Stimulated activated naive B cell treated with anti-CD40 and anti-IgM and Interleukin-4, amounts not matched to agents 10 μg/mL and 1 μg/mL and 100 μg/mL, for 72 hours (primary cell): ENCODE data around the gene SLC35F3.

Experiments used
- ATAC-seq, 2 donors: fragments of 150-1000 bp; cut with Tn5 transposase; replicated peaks; 2 replicates each; pipeline ENCODE4 v1.10.0; 2021; ENCODE audit warnings: moderate library complexity in 1 of 2
- DNase-seq: peaks from one replicate; pipeline ENCODE4 v3.0.0; 2021
- H3K27ac Mint-ChIP-seq: one replicate; pipeline ENCODE4 v1.8.0; 2022; ENCODE audit warnings: mild to moderate bottlenecking, mixed read lengths
- H3K27me3 Mint-ChIP-seq, 2 donors: one replicate each; pipeline ENCODE4 v1.8.0; 2022; ENCODE audit warnings: mixed read lengths in 2 of 2
- H3K36me3 Mint-ChIP-seq, 2 donors: one replicate each; pipeline ENCODE4 v1.8.0; 2022; ENCODE audit warnings: mixed read lengths in 2 of 2, mild to moderate bottlenecking in 1 of 2
- H3K4me1 Mint-ChIP-seq, 2 donors: one replicate each; pipeline ENCODE4 v1.8.0; 2022; ENCODE audit warnings: mixed read lengths in 2 of 2, mild to moderate bottlenecking in 1 of 2
- H3K4me3 Mint-ChIP-seq, 2 donors: one replicate each; pipeline ENCODE4 v1.8.0; 2022; ENCODE audit warnings: mild to moderate bottlenecking in 2 of 2, mixed read lengths in 2 of 2, moderate library complexity in 1 of 2
- H3K9me3 Mint-ChIP-seq, 2 donors: one replicate each; pipeline ENCODE4 v1.8.0; 2022; ENCODE audit warnings: mixed read lengths in 2 of 2, mild to moderate bottlenecking in 1 of 2

Gene SLC35F3

DNA sequence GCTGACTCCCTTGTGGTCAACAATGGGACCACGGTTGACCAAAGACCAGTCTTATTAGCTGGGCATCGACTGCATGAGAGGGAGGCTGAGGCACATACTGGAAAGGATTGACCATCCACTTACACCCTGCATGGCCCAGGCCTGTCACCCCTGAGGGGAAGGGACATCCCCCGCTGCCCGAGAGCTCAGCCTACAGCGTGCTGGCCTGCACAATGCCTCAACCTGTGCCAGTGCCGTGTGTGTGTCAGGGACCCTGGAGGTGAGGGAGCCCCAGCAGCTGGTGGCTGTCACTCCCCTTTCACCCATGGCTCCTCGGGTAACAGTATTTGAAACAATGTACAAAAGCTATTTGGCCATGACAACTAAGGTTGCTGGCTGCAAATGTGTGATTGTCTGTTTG lies 67.3 kb downstream of the SLC35F3 start:
- no peaks in the 10 kb centered on the region for H3K27me3 Mint-ChIP-seq
- no peak for DNase-seq
- ATAC-seq, result no peak
- no peaks in the 10 kb centered on the region for H3K36me3 Mint-ChIP-seq
- no peak overlapping the region for H3K27ac Mint-ChIP-seq
- H3K4me3 Mint-ChIP-seq, result no peak overlapping the region
- no peaks in the 10 kb centered on the region for H3K4me1 Mint-ChIP-seq
- H3K9me3 Mint-ChIP-seq, result peaks cover 0 to 2% of the 10 kb centered on the region in 2 donors

DNA sequence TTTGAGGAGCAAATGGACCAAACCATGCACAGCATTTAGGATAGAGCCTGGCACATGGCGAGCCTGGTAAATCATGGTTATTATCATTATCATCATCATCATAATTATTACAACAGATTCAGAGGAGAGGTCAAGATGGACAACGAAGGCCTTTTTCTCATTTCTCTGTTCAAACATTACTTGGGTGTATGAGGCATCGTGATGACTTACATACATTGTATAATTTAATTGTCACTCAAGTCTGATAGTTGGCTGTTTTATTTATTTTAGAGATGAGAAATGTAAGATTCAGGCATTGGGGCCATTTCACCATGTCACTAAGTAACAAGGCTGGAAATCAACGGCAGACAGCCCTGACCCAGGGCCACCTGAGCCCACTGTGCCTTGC lies 68.1 kb downstream of the SLC35F3 start:
- DNase-seq, result no peak
- Mint-ChIP-seq H3K9me3 (peaks cover 0 to 2% of the 10 kb centered on the region in 2 donors), H3K27me3 (no peaks in the 10 kb centered on the region), H3K4me1 (no peaks in the 10 kb centered on the region), H3K36me3 (no peaks in the 10 kb centered on the region), H3K4me3 (no peak overlapping the region), H3K27ac (no peak overlapping the region)
- ATAC-seq, result no peak

DNA sequence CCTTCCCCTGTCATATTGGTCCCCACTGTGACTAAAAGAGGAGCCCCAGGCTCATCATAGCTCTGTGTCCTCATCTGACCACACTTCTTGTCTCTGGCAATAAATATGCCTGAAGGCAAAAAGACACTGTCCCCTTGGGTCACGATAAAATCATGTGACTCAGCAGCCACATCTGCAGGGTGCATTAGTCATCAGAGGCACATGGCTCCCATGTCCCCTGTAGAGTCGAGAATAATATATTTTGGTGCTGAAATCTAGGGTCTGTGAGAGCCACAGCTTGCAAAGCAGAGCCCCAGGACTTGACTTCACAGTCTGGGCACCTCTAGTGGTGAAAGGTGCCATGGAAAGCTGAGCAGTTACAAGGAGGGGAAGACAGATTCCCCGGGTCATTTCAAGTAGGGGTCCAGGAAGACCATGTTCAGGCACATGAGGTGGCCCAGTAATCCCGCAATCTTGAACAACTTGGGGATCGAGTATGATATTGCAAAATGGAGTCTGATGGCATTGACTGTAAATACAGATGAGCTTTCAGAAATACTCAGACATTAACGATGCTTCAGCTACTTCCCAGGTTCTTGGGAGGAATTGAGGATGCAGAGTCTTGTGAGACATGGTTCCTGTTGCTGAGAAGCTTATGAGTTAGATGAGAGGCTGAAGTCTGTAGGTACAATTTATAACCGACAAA lies 68.6 kb downstream of the SLC35F3 start:
- H3K27ac Mint-ChIP-seq, result no peak overlapping the region

DNA sequence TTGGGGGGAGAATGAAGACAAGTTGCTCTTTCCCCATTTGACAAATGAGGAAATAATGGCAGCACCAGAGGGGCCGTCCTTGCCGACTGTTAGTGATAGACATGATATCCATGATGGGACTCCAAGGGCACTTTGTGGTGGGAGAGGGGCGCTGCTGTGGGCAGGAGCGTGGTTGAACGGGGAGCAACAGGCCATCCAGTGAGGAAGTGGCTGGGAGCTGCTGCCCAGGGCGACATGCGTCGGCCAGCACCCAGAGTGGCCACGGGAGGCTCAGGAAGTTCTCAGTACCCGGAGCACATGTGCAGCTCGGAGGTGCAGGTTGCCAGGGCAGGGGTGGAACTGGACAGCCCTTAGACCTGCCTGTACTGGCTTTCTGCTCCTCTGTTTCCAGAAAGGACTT lies 71.0 kb downstream of the SLC35F3 start:
- H3K9me3 Mint-ChIP-seq, result peaks cover 0 to 3% of the 10 kb centered on the region in 2 donors
- no peak overlapping the region for H3K4me3 Mint-ChIP-seq
- no peaks in the 10 kb centered on the region for H3K36me3 Mint-ChIP-seq
- peaks cover 0 to 6% of the 10 kb centered on the region in 2 donors for H3K27me3 Mint-ChIP-seq
- H3K4me1 Mint-ChIP-seq, result no peaks in the 10 kb centered on the region
- DNase-seq (no peak), ATAC-seq (no peak)
- H3K27ac Mint-ChIP-seq, result no peak overlapping the region

More for the DNA sequence above, 68.6 kb downstream of the SLC35F3 start:
- Mint-ChIP-seq H3K4me1 (no peaks in the 10 kb centered on the region), H3K27me3 (peaks cover 0 to 5% of the 10 kb centered on the region in 2 donors), H3K4me3 (no peak overlapping the region), H3K36me3 (no peaks in the 10 kb centered on the region), H3K9me3 (peaks cover 0 to 3% of the 10 kb centered on the region in 2 donors)
- DNase-seq (no peak), ATAC-seq (no peak)

DNA sequence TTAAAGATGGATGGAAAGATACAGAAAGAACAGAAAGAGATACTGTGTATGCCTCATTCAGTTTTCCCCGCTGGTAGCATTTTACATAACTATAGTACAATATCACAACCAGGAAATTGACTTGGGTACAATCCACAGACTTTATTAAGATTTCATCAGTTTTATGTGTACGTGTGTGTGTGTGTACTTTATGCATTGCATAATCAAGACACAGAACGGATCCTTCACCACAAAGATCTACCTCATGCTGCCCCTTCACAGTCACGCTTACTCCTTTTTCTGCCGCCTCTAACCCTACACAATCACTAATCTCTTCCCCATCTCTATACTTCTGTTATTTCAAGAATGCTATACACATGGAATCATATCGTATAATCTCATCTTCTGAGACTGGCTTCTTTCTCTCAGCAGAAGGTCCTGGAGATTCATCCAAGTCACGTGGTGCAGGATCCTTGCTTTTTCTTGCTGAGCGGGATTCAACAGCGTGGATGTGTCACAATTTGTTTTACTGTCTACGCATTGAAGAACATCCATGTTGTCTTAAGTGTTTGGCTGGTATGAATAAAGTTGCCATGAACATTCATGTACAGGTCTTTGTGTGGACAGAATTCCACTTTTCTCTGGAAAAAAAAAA lies 76.7 kb downstream of the SLC35F3 start:
- H3K27me3 Mint-ChIP-seq, result peaks cover 0 to 6% of the 10 kb centered on the region in 2 donors
- no peak overlapping the region for H3K4me3 Mint-ChIP-seq
- no peaks in the 10 kb centered on the region for H3K4me1 Mint-ChIP-seq
- H3K9me3 Mint-ChIP-seq, result peaks cover 0 to 2% of the 10 kb centered on the region in 2 donors
- H3K27ac Mint-ChIP-seq, result no peak overlapping the region
- DNase-seq (no peak), ATAC-seq (no peak)
- H3K36me3 Mint-ChIP-seq, result no peaks in the 10 kb centered on the region

DNA sequence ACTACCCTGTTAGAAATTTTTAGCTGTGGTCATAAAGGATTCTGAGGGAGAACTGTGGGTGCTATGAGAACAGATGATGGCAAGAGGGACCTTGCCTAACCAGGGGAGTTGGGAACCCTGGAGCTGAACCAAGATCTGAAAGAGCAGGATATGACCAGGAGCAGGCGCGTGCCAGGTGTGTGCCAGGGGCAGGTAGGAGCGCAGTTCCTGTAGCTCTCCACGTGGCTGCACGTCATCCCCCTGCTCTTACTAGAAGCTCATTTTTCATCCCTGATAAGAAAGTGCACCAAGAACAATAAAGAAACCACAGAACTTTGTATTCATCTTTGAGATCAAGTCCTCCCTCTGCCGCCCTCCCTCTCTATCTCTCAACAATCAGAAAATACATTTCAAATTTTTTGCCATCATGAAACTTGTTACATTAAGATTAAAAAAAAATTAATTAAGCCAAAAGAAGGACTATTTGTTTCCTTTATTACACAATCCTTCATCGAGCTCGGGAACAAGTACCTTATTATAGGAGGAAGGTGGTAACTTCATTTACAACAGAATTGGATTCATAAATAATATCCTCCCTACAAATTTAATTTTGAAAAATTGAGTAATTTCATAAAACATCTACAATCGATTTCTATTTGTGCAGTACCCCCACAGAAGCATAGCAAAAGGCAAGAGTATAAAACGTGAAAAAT lies 78.5 kb downstream of the SLC35F3 start:
- Mint-ChIP-seq H3K27ac (no peak overlapping the region), H3K9me3 (peaks cover 0 to under 1% of the 10 kb centered on the region in 2 donors), H3K27me3 (peaks cover 0 to 7% of the 10 kb centered on the region in 2 donors), H3K4me3 (no peak overlapping the region), H3K4me1 (no peaks in the 10 kb centered on the region), H3K36me3 (no peaks in the 10 kb centered on the region)
- ATAC-seq (no peak), DNase-seq (no peak)

DNA sequence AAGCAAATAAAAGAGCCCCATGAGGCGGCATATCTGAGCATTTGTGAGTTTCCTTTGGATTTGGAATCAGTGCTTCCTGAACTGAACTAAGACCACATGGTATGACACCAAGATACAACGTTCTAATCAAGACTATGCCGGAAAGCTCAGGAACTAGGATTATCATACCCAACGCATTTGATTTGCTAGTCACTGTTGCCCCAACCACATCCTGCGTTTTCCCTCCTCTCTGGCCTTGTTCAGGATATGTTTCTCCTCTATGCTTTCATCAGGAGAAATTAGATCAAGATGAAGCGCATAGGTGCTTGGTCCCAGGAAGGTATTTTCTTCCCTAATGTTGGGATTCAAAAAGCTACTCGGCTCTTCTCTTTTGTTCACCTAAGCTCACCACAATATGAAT lies 79.3 kb downstream of the SLC35F3 start:
- ATAC-seq (no peak), DNase-seq (no peak)
- Mint-ChIP-seq H3K27me3 (peaks cover 0 to 9% of the 10 kb centered on the region in 2 donors), H3K4me1 (no peaks in the 10 kb centered on the region), H3K9me3 (no peaks in the 10 kb centered on the region), H3K4me3 (no peak overlapping the region), H3K27ac (no peak overlapping the region), H3K36me3 (no peaks in the 10 kb centered on the region)

DNA sequence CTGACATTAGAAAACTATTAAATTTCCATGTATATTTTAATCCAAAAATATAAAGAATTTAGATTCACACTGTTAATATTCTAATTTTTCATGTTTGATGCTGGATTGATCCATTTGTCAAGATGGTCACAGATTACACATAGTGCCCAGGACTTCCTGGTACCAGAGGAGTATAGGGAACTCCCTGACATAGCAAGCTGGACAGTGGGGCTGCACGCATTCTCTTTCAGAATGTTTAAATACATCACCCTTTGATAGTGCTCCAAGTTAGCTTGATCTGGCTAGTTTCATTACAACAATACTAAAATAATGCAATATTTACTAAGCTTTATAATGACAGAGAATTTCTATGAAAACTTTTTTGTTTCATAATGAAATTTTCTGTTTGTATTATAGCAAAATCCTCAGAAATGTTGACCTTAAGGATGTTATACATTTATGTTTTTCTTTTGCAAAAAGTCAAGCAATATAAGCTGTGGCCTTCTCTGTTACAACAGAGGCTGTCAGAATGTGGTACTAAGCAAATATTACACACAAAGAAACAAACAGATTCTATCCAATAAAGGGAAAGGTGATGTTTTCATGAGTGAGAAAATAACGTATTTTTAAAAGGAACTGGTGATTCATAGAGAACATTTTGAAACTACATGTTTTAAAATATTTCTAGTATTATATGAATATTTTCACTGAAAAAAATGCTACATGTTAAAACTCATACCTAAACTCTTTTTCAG lies 84.7 kb downstream of the SLC35F3 start:
- Mint-ChIP-seq H3K4me3 (no peak overlapping the region), H3K36me3 (no peaks in the 10 kb centered on the region), H3K9me3 (no peaks in the 10 kb centered on the region), H3K27ac (no peak overlapping the region), H3K4me1 (no peaks in the 10 kb centered on the region), H3K27me3 (peaks cover 8 to 16% of the 10 kb centered on the region in 2 donors)
- ATAC-seq, result no peak
- no peak for DNase-seq

DNA sequence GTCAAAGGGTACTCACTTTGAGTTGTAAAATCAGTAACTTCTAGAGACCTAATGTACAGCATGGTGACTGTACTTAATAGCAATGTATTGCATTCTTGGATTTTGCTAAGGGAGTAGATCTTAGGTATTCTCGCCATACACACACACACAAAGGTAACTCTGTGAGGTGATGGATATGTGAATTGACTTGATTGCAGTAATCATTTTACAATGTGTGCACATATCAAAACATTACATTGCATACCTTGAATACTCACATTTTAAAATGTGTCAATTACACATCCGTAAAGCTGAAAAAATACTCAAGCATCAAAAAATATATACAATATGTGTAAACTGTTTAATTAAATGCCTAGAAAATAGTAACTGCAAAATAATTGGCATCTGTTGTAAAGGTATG lies 86.0 kb downstream of the SLC35F3 start:
- H3K4me1 Mint-ChIP-seq, result no peaks in the 10 kb centered on the region
- no peak overlapping the region for H3K27ac Mint-ChIP-seq
- H3K36me3 Mint-ChIP-seq, result no peaks in the 10 kb centered on the region
- ATAC-seq (no peak), DNase-seq (no peak)
- no peaks in the 10 kb centered on the region for H3K9me3 Mint-ChIP-seq
- peaks cover 8 to 16% of the 10 kb centered on the region in 2 donors for H3K27me3 Mint-ChIP-seq
- no peak overlapping the region for H3K4me3 Mint-ChIP-seq

DNA sequence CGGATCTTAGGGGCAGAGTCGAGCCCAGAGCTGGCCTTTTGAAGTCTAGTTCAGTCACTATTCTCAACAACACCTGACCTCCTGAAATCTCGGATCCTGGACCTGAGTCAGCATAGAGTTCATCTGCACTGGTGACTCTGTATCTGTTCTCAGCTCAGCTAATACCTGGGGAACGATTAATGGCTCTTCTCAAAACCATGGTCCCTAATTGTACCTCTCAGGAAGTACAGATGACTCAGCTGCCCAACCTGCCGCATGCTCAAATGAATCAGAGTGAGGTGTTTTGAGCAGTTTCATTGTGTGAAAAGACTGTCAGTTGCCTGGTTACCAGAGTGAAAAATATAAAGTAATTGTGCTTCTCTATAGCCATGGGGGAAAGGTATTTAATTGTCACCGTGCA lies 89.2 kb downstream of the SLC35F3 start:
- Mint-ChIP-seq H3K27ac (no peak overlapping the region), H3K4me1 (no peaks in the 10 kb centered on the region), H3K4me3 (no peak overlapping the region), H3K9me3 (peaks cover 0 to 3% of the 10 kb centered on the region in 2 donors), H3K36me3 (no peaks in the 10 kb centered on the region), H3K27me3 (peaks cover 8 to 14% of the 10 kb centered on the region in 2 donors)
- no peak for ATAC-seq
- DNase-seq, result no peak

DNA sequence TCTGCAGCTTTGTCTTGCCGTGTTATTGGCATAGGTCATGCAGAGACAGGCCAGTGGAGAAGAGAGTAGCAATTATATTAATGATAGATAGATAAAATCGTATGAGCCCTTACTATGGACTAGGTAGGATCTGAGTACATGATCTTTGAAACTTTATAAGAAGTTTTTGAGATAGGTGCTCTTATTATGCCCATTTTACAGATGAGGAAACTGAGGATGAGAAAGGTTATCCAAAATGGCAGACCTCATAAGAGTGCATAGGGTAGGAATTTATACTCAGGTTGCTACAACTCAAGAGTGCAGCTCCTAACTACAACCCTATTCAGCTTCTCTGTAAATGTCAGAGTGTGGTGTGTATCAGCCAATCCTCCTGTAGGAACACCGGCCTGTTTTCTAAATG lies 89.6 kb downstream of the SLC35F3 start:
- ATAC-seq (no peak), DNase-seq (no peak)
- Mint-ChIP-seq H3K36me3 (no peaks in the 10 kb centered on the region), H3K4me3 (no peak overlapping the region), H3K27ac (no peak overlapping the region), H3K4me1 (no peaks in the 10 kb centered on the region), H3K9me3 (peaks cover 0 to 3% of the 10 kb centered on the region in 2 donors), H3K27me3 (peaks cover 9 to 14% of the 10 kb centered on the region in 2 donors)

DNA sequence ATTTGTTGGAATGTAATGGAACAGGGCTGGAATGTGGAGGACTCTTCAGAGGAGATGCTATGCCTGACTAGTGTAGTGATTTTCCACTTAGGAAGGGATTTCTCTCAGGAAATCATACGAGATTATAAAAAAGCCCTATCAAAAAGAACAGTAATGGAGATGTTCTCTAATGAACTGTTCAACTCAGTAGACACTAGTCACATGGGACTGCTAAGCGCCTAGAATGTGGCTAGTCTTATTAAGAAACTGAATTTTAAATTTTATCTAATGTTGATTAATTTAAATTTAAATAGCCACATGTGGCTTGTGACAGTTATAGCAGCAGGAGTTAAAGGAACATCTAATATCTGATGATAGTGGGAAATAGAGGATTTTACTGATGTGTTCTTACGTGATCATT lies 94.0 kb downstream of the SLC35F3 start:
- Mint-ChIP-seq H3K4me1 (no peaks in the 10 kb centered on the region), H3K4me3 (no peak overlapping the region), H3K27me3 (peaks cover 7 to 12% of the 10 kb centered on the region in 2 donors), H3K36me3 (no peaks in the 10 kb centered on the region), H3K27ac (no peak overlapping the region), H3K9me3 (peaks cover 0 to 3% of the 10 kb centered on the region in 2 donors)
- DNase-seq (no peak), ATAC-seq (no peak)

DNA sequence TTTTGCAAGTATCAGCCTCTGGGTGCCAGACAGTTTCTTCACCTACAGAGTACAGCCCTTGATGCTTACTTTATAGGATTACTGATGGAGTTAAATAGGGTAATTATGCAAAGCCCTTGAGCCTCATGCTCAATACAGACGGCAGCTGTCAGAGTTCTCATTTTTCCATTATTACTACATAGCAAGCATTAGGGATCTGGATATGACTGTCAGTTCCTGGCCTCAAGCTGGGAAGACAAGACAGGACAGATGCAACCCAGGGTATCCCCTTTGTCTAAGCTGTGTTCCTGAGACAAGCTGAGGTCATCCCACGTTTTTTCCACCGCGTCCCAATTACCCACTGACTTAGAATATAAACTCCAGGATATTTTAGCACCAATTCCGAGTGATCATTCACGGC lies 94.4 kb downstream of the SLC35F3 start:
- DNase-seq (no peak), ATAC-seq (no peak)
- Mint-ChIP-seq H3K9me3 (peaks cover 0 to 3% of the 10 kb centered on the region in 2 donors), H3K36me3 (no peaks in the 10 kb centered on the region), H3K4me1 (no peaks in the 10 kb centered on the region), H3K27me3 (peaks cover 10 to 12% of the 10 kb centered on the region in 2 donors), H3K4me3 (no peak overlapping the region), H3K27ac (no peak overlapping the region)

DNA sequence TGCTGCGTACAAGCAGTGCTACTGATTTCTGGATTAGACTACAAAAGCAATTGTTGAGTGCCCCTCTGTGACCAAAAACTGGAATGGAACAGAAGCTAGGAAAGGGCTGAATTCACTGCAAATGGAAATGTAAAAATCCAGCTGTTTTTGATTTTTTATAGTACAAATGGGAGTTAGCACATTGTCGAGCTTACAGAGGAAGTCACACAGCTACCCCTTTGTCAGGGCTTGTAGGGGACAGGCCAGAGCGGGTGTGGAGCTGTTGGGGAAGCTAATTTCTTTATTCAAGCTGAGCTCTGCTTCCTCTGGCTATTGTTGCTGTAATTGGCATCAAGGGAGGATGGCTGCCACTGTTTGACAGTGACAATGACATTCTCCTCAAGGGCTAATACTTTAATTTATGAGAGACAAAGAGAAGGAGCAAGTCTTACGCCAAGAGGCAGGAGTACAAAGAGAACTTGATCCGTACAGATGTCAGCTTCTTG lies 96.1 kb downstream of the SLC35F3 start:
- Mint-ChIP-seq H3K9me3 (peaks cover 0 to 3% of the 10 kb centered on the region in 2 donors), H3K4me3 (no peak overlapping the region), H3K4me1 (no peaks in the 10 kb centered on the region), H3K27ac (no peak overlapping the region), H3K36me3 (no peaks in the 10 kb centered on the region), H3K27me3 (peaks cover 12 to 14% of the 10 kb centered on the region in 2 donors)
- DNase-seq (no peak), ATAC-seq (no peak)
